ENCODE results near the gene SLC11A2. TPM values are rescaled to one million over a fixed set of nuclear protein-coding genes. Genes with fewer than 3 reads are reported as not detected.

The SLC11A2 gene
- total RNA-seq, 1 experiment from 2014 or later, result 33.9 TPM

DNA sequence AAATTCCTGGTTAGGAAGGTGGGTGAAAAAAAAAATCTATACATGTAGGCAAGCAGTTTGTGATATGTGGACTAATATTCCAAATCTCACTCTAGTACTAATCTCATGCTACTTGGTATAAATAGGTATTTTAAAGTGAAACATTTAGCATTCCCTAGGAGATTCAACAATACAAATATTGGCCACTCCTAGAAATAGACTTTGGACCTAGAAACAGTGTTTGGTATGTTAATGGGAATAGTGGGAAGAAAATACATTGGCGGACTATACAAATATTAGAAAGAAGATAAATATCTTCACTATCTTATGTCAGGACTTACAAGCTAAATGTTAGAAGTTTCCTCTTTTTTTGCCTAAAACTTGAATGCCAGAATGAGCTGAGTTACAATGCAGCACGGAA lies 45.6 kb downstream of the SLC11A2 start:
- Histone ChIP-seq H3K4me1 (ENCODE audit: insufficient read depth, low read length, poor library complexity, severe bottlenecking) (no peaks in the 10 kb centered on the region), H3K36me3 (ENCODE audit: insufficient read depth, low read length, poor library complexity, severe bottlenecking) (no peaks in the 10 kb centered on the region), H3K27me3 (replicated peaks; ENCODE audit: insufficient read depth, low read depth, low read length, poor library complexity) (no peaks in the 10 kb centered on the region), H3K4me3 (ENCODE audit: low read depth, low read length, poor library complexity, severe bottlenecking) (no peak overlapping the region), H3K27ac (ENCODE audit: low read depth, low read length, poor library complexity, severe bottlenecking) (no peak overlapping the region), H3K9me3 (ENCODE audit: low read depth, low read length, poor library complexity, severe bottlenecking) (no peaks in the 10 kb centered on the region)
- TF ChIP-seq EZH2 (IDR thresholded peaks at IDR 0.05; ENCODE audit: borderline replicate concordance, low read depth, low read length, poor library complexity, severe bottlenecking), result no peak
- TF ChIP-seq, protein P1, sequence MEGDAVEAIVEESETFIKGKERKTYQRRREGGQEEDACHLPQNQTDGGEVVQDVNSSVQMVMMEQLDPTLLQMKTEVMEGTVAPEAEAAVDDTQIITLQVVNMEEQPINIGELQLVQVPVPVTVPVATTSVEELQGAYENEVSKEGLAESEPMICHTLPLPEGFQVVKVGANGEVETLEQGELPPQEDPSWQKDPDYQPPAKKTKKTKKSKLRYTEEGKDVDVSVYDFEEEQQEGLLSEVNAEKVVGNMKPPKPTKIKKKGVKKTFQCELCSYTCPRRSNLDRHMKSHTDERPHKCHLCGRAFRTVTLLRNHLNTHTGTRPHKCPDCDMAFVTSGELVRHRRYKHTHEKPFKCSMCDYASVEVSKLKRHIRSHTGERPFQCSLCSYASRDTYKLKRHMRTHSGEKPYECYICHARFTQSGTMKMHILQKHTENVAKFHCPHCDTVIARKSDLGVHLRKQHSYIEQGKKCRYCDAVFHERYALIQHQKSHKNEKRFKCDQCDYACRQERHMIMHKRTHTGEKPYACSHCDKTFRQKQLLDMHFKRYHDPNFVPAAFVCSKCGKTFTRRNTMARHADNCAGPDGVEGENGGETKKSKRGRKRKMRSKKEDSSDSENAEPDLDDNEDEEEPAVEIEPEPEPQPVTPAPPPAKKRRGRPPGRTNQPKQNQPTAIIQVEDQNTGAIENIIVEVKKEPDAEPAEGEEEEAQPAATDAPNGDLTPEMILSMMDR (conservative IDR thresholded peaks at IDR 0.05; ENCODE audit: low read depth, low read length), result no peak
- no peak for DNase-seq (ENCODE audit: low spot score)
- no TSS peak for BruUV-seq (replicated peaks)
- intact Hi-C loops (cut with micrococcal nuclease; ENCODE audit: unreplicated experiment), result no loop called here
- CTCF ChIA-PET, result no interaction called here
- POLR2A ChIA-PET (ENCODE audit: low non-redundant PET), result no interaction called here

DNA sequence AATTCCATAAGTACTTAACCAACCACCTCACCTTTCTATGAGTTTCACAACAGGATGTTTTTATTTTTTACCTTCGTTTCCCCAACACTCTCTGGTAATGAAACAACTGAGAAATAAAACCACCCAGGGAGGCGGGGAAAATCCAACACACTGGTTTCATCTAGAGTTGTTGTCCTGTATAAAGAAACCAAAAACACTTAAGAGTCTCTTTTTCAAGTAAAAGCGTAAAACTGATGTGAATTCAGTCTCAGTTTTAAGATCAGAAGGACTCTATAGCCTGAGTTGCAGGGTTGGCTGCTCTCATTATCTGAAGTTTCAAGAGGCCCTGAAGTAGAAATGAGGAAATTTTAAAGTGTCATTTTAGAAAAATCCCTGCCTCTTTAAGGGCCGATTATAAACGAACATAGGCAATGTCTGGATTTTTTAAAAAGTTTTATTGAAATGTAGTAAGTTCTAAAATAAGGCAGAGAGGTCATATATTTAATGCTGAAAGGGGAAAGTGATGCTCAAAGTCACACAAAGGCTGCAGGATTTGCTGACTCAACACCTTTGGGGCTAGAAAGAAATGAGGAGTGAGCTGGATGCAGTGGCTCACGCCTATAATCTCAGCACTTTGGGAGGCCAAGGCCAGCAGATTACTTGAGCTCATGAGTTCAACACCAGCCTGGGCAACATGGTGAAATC lies 46.7 kb downstream of the SLC11A2 start:
- Histone ChIP-seq H3K4me3 (ENCODE audit: low read depth, low read length, poor library complexity, severe bottlenecking) (no peak overlapping the region), H3K27ac (ENCODE audit: low read depth, low read length, poor library complexity, severe bottlenecking) (no peak overlapping the region), H3K4me1 (ENCODE audit: insufficient read depth, low read length, poor library complexity, severe bottlenecking) (no peaks in the 10 kb centered on the region), H3K9me3 (ENCODE audit: low read depth, low read length, poor library complexity, severe bottlenecking) (no peaks in the 10 kb centered on the region), H3K36me3 (ENCODE audit: insufficient read depth, low read length, poor library complexity, severe bottlenecking) (no peaks in the 10 kb centered on the region), H3K27me3 (replicated peaks; ENCODE audit: insufficient read depth, low read depth, low read length, poor library complexity) (no peaks in the 10 kb centered on the region)
- ChIA-PET POLR2A (ENCODE audit: low non-redundant PET) (no interaction called here), CTCF (no interaction called here)
- intact Hi-C loops (cut with micrococcal nuclease; ENCODE audit: unreplicated experiment), result no loop called here
- TF ChIP-seq EZH2 (IDR thresholded peaks at IDR 0.05; ENCODE audit: borderline replicate concordance, low read depth, low read length, poor library complexity, severe bottlenecking), result no peak
- TF ChIP-seq, protein P1 (conservative IDR thresholded peaks at IDR 0.05; ENCODE audit: low read depth, low read length), result no peak
- no TSS peak for BruUV-seq (replicated peaks)
- no peak for DNase-seq (ENCODE audit: low spot score)

DNA sequence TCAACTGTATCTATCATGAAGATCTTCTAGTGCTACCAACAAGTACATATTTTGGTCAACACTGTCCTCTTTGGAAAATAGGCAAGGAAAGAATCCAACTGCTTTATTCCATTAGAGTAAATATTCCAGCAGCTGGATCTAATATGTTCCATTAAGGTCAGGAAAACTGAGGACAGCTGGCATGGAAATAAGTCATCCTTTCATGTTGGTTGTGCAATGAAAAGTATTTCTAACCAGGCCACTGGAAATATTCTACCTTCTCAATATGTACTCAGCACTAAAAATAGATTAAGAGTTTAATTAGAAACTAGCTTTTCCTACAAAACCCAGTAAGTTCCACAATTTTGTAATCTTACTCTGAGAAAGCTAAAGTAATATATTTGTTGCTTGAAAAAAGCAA lies 54.2 kb downstream of the SLC11A2 start:
- no peaks in the 10 kb centered on the region for H3K9me3 ChIP-seq (ENCODE audit: low read depth, low read length, poor library complexity, severe bottlenecking)
- intact Hi-C loops (cut with micrococcal nuclease; ENCODE audit: unreplicated experiment), result no loop called here
- ChIA-PET CTCF (no interaction called here), POLR2A (ENCODE audit: low non-redundant PET) (no interaction called here)
- no peak overlapping the region for H3K27ac ChIP-seq (ENCODE audit: low read depth, low read length, poor library complexity, severe bottlenecking)
- no peaks in the 10 kb centered on the region for H3K27me3 ChIP-seq (replicated peaks; ENCODE audit: insufficient read depth, low read depth, low read length, poor library complexity)
- H3K4me1 ChIP-seq (ENCODE audit: insufficient read depth, low read length, poor library complexity, severe bottlenecking), result no peaks in the 10 kb centered on the region
- TF ChIP-seq EZH2 (IDR thresholded peaks at IDR 0.05; ENCODE audit: borderline replicate concordance, low read depth, low read length, poor library complexity, severe bottlenecking), result no peak
- TF ChIP-seq, protein P1 (conservative IDR thresholded peaks at IDR 0.05; ENCODE audit: low read depth, low read length), result no peak
- no peaks in the 10 kb centered on the region for H3K36me3 ChIP-seq (ENCODE audit: insufficient read depth, low read length, poor library complexity, severe bottlenecking)
- no peak for DNase-seq (ENCODE audit: low spot score)
- BruUV-seq (replicated peaks), result no TSS peak
- no peak overlapping the region for H3K4me3 ChIP-seq (ENCODE audit: low read depth, low read length, poor library complexity, severe bottlenecking)
